IPS-18c (cell line): ENCODE measurements around the gene SAYSD1.

ENCODE experiments used
- H3K4me3 ChIP-seq: 2 replicates; pipeline ENCODE4 v1.7.0; 2013; ENCODE audit warnings: low read depth, mild to moderate bottlenecking, low read length, moderate library complexity; ENCODE audit not compliant: insufficient read depth
- H3K9me3 ChIP-seq: one replicate; pipeline ENCODE4 v1.6.1; 2013; ENCODE audit warnings: mild to moderate bottlenecking, low read length, moderate library complexity; ENCODE audit not compliant: control insufficient read depth, insufficient read depth

SAYSD1 gene

DNA sequence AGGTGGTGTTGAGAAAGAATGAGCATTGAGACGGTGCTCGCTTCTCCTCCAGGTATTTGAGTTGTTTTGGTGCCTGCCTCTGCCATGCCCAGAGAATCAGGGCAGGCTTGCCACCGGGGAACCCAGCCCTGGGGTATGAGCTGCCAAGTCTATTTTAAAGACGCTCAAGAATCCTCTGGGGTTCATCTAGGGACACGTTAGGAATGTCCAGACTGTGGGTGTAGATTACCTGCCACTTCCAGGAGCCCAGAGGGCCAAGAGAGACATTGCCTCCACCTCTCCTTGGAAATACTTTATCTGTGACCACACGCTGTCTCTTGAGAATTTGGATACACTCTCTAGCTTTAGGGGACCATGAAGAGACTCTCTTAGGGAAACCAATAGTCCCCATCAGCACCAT is 28.3 kb downstream of the SAYSD1 start:
- Histone ChIP-seq H3K9me3 (peaks cover 2% of the 10 kb centered on the region), H3K4me3 (no peak overlapping the region)

DNA sequence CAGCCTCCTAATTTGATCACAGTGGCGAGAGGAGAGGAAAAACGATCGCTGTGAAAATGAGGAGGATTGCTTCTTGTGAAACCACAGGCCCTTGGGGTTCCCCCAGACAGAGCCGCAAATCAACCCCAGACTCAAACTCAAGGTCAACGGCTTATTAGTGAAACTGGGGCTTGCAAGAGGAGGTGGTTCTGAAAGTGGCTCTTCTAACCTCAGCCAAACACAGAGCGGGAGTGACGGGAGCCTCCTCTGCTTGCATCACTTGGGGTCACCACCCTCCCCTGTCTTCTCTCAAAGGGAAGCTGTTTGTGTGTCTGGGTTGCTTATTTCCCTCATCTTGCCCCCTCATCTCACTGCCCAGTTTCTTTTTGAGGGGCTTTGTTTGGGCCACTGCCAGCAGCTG is 28.7 kb downstream of the SAYSD1 start:
- peaks cover 2% of the 10 kb centered on the region for H3K9me3 ChIP-seq
- H3K4me3 ChIP-seq, result no peak overlapping the region; the same call in 1 of the 2 replicates

DNA sequence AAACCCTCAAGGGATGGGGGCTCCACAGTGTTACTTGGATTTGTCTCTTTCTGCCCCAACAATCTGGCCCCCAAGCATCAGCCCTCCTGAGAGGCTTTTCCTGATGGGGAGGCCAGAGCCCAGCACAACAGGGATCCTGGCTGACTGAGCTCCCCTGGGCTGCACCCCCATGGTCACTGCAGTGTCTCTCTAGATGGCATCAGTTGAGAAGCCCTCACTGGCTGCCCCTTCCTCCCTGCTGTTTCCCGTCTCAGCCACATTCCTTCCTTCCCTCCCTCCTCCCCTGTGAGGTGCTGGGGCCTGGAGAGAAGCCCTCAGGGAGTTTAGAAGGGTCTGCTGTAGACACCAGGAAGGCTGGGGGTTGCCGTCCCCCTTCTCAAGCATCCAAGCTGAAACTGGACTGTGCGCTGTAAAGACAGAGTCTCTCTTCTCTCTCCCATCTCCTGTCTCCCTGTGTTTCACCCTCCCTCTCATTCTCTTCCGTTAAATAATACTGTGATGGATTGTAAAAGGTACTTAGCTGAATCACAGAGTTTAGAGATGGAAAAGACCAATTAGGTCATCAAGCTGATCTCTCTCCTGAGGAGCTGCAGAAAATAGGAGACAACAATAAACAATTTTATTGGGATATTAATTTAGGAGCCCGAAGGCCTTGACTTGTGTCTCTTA is 29.7 kb downstream of the SAYSD1 start:
- H3K4me3 ChIP-seq, result no peak overlapping the region
- peaks cover 2% of the 10 kb centered on the region for H3K9me3 ChIP-seq

DNA sequence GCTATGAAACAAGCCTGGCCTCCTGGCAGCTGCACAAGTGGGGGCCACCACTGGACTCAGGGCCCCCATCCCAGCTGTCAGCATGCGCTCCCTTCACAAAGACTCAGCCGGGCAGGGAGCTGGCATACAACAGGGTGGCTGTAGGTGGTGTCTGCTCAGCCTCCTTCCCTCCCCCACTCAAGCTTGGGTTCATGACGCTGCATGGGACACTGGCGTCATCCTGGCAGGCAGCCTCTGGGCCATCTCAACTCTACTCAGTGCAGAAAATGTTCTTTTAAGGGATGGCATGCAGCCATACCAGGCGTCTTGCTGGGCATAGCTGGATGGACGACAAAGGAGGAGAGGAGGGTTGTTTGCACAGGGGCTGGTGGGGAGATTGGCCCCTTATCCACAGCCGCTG is 30.5 kb downstream of the SAYSD1 start:
- Histone ChIP-seq H3K4me3 (no peak overlapping the region), H3K9me3 (peaks cover 2% of the 10 kb centered on the region)

DNA sequence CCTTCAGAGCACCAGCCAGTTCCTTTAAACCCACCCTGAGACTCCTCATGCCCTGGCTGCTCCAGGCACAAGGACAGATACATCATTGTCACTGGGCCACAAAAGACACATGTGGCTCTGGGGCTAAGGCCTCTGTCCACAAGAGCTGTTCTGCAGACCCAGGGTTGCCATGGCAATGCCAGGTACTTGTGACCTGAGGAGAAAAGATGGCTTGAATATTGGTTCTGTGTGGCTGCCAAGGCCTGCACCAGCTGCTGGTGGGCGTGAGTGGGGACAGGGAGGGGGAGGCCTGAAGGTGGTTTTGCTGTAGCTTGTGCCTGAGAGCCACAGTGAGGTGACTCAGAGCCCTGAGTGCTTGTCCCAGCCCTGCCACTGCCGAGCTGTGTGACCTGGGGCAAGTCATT is 31.8 kb downstream of the SAYSD1 start:
- H3K4me3 ChIP-seq, result no peak overlapping the region
- H3K9me3 ChIP-seq, result peaks cover 2% of the 10 kb centered on the region

DNA sequence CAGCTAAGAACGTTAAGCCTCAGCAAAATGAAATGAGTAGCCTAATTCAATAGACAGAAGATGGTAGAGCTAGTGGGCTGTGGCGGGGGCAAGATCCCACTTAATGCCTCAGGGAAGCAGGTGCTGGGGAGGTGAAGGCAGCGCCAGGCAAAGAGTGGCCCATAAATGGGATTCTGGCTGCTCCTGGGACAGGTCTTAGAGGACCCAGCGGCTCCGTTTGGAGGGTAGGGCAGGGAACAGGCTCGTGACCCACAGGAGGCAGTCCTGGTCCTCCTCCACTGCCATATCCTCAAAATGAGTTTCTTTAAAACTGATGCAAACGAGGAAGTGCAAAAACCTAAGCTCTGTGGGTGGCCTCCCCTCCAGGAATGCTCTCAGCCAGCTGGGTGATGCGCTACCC is 32.7 kb downstream of the SAYSD1 start:
- Histone ChIP-seq H3K4me3 (no peak overlapping the region), H3K9me3 (peaks cover 2% of the 10 kb centered on the region)

DNA sequence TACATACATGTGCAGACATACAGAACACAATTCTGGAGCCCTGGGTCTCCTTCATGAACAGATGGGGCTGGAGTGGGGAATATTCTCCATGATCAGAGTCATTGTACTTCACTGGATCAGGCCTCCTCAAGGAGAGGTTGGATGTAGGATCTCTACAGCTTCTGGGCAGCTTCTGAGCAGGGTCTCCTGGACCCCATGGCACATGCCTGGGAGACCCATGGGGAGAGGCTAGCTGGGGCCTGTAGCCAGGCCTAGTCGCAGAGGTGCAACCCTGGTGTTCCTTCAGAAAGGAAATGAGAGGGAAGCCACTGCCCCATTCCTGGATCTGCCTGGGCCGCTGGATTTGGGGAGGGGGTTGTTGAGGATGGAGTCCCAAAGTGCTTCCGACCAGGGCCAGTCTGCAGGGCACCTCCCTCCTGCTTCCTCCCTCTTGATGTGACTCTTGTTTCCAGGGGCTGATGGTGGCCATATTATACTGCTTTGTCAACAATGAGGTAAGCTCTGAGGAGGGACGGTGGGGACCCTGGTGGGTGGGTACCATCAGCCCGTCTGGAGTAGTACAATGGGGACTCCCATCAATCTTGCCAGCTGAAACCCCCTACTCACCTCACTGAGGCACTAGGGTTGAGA is 34.6 kb downstream of the SAYSD1 start:
- no peak overlapping the region for H3K4me3 ChIP-seq
- H3K9me3 ChIP-seq, result no peaks in the 10 kb centered on the region

DNA sequence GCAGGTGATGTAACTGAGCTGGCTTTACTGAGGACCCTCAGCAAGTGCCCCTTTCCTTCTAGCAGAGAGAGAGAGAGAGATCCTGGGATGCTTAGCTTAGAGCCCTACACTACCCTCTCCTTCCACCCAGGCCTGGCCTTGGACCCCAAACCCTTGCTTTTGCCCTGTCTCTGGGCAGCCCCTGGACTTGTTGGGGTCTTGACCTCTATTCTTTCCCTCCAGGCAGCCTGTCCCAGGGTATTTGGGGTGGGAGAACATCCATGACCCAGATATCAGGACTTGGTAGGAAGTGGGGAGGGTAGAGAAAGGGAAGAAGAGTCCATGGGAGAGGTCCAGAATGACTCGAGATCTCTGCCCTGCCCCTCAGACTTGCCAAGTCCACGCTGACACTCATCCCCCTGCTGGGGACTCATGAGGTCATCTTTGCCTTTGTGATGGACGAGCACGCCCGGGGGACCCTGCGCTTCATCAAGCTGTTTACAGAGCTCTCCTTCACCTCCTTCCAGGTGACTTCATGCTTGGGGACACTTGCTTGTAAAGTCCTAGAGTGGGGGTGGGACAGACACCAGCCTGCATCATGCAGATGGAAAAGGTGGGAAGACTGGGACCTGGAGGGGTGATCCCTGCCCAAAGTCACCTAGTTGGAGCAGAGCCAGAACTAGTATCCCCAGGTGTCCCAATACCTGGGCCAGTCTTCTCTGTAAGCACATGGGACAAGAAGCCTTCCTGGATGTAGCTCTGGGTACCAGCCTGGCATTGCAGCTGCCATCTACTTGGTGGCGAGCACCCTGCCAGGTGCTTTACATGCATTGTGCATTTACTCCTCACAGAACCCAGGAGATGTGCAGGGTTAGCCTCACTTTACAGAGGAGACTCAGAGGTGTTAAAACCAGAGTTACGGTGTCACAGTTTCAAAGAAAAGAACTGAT is 35.5 kb downstream of the SAYSD1 start:
- Histone ChIP-seq H3K9me3 (no peaks in the 10 kb centered on the region), H3K4me3 (no peak overlapping the region)

DNA sequence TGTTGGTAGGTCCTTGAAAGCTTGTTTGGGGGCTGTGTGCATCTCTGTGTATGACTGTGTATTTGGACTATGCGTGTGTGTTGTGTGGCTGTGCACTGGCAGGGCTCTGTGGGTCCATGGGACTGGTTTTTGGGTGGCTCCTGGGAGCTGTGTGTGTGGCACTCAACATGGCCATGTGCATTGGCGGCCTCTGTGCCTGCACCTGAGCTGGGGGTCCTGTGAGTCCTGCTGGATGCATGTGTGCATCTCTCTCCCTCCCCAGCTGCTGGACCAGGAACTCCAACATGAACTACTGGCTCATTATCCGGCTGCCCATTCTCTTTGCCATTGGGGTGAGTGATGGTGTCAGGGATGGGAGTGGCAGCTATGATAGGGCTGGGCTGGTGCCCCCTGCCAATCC is 36.3 kb downstream of the SAYSD1 start:
- Histone ChIP-seq H3K9me3 (no peaks in the 10 kb centered on the region), H3K4me3 (no peak overlapping the region)

DNA sequence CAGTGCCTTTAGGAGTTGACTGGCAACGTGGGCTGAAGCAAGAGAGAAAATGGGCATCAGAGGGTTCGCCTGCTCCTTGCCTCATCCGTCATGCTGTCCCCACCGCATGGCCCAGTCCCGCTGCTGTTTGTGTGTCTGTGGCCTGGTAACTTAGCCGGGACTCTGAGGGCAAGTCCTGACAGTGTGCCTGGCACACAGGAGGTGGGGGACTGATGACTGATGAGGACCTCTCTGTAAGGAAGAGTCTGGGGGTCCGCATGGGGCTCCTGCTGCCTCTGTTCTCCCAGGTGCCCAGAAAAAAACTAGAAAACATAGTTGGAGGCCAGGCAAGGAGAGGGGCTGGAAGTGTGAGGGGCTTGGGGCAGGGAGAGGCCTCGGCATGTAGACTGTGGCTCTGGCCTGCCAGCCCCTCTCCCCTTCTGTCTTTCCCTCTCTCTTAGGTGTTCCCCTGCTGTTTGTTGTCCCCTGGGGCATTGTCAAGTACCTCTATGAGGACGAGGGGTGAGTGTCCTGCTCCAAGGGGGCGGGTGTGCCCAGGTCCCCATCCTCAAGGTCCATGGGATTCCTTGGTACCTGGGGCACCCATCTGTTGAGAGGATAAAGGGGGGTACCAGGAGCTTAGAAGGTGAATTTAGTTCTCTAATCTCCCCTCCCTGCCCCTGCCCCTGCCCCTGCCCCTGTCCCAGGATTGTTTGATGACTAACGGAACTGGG is 36.9 kb downstream of the SAYSD1 start:
- H3K9me3 ChIP-seq, result no peaks in the 10 kb centered on the region
- no peak overlapping the region for H3K4me3 ChIP-seq

DNA sequence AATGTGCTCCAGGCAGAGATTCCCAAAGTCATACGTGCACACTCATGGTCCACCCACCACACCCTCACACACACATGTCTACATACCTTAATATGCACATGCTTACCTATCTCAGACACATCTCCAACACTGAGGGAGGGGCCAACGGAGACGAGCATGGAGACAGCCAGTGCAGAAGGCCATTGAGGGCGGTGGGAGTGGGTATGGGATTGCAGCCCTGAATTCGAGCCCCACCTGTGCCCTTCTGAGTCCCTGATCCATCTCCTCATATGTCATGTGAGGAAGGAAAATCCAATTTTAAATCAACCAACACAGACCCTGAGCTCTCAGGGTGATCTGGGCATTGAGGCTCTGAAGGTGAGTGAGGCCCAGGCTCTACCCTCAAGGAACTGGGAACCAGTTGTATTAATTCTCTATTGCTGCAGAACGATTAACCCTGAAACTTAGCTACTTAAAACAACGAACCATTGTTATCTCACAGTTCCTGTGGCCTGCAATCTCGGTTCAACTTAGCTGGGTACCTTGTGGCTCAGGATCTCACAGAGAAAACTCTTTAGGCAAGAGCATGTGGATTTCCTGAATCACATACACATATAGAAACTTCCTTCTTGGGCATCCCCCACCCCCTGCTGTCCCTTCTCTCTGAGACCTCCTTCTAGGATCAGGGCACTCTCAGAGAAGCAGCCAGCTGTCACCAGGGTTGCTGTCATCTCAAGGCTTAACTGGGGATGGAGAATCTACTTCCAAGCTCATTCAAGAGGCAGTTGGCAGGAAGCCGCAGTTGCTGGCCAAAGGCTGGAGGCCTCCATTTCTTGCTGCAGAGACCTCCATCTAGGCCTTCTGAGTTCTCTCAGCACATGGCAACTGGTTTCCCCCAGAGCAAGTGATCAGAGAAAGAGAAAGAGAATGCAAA is 38.1 kb downstream of the SAYSD1 start:
- Histone ChIP-seq H3K9me3 (no peaks in the 10 kb centered on the region), H3K4me3 (no peak overlapping the region)

DNA sequence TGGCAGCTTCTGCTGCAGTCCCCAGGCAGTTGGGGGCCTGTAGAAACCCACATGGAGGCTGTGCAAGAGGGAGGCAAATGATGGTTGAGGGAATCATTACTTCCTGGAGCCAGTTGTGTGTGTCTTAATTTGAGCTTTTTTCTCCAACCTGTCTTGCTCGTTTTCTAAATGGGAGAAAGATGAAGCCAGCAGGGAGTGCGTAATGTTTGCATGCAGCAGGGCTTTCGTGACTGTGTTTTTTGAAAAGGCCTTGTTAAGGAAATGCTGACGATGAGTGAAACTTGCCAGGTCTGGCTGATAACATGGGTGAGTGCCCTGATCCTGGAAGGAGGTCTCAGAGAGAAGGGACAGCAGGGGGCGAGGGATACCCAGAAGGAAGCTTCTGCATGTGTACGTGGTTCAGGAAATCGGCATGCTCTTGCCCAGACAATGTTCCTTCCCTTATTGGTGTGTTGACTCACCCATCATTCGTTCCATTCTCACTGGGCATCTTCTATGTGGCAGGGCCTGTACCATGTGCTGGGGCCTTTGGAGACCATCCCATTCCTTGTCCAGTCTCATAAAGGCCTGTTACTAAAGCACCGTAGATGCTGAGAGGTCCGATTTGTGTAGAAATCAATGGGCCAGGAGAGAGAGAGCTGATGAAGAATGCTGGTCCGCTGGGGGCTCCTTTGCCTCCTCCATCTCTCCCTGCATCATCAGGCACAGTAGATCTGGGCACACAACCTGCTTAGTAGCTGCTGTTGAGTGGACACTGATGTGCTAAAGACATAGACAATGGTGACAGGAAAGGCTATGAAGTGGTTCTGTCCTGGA is 39.0 kb downstream of the SAYSD1 start:
- no peak overlapping the region for H3K4me3 ChIP-seq

DNA sequence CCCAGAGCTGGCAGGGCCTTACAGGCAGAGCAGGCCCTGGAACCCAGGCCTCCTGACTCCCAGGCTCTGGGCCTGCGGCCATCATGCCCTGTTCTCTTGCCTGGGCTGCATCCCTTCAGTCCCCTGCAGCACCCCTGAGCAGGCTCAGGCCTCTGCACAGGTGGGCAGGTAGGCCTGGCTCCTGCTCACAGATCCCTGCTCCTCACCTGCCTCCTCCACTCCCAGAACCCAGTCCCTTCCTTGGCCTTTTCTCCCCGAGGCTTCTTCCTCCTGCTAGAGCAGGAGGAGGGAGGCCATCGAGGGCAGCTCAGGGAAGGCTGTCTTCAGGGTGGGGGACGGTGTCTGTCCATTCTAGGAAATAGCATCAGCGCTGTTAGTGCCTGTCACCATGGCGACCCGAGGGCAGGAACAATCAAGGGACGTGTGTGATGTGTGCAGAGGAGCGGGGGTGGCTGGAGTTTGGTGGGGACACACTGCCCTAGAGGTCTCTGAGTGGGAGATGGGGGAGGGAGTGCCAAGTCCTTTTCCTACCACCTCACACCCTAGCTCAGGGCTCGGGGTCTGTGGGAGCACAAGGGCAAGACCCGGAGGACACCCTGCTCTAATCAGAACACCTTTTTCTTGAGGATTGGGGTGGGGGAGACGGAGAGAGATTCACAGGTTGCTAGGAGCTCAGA is 39.8 kb downstream of the SAYSD1 start:
- Histone ChIP-seq H3K9me3 (peaks cover 2% of the 10 kb centered on the region), H3K4me3 (no peak overlapping the region)

More for the DNA sequence above, 39.0 kb downstream of the SAYSD1 start:
- peaks cover 2% of the 10 kb centered on the region for H3K9me3 ChIP-seq

DNA sequence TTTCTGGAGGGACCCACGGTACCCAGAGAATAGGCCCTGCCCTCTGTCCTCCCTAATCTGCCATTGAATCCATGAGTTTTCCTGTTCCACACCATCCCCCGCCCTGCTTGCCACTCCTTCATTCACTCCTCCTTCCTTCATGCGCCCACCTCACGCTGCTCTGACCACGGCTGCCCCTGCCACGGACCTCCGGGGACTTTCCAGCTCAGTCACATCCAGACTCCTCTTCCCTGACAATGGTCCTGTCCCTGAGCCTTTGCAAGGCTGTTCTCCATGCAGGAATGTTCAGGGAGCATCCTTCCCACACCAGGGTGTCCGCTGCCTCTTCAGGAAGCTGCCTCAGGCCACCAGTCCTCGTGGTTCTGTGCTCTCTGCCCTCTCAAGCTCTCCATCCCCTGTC is 40.5 kb downstream of the SAYSD1 start:
- peaks cover 2% of the 10 kb centered on the region for H3K9me3 ChIP-seq
- no peak overlapping the region for H3K4me3 ChIP-seq
